Measurements from ENCODE around the gene ME3.

ME3 gene

GRCh38 chr11:86715611-86716010 is 43.2 kb upstream of the ME3 start:
- no peak overlapping the region for H2AFZ ChIP-seq (ENCODE audit: low read length)
- no peak overlapping the region for H3K27ac ChIP-seq (ENCODE audit: low read length)
- no peaks in the 10 kb centered on the region for H3K79me2 ChIP-seq (ENCODE audit: low read length)
- TF ChIP-seq EZH2 (optimal IDR thresholded peaks at IDR 0.05; ENCODE audit: low read depth, low read length) (no peak), EZH2phosphoT487 (IDR thresholded peaks at IDR 0.05; ENCODE audit: low read length) (no peak), CTCF (IDR thresholded peaks at IDR 0.05; ENCODE audit: low read length) (no peak)
- no peaks in the 10 kb centered on the region for H4K20me1 ChIP-seq (ENCODE audit: insufficient read depth, low read length)
- no peaks in the 10 kb centered on the region for H3K4me1 ChIP-seq (ENCODE audit: low read length)
- no peaks in the 10 kb centered on the region for H3K9me2 ChIP-seq (replicated peaks; ENCODE audit: insufficient read depth, low read length)
- no peak for DNase-seq
- no peaks in the 10 kb centered on the region for H3K9me3 ChIP-seq (replicated peaks; ENCODE audit: insufficient read depth, low read length)
- no peak overlapping the region for H3K4me3 ChIP-seq (ENCODE audit: low read length)
- no peaks in the 10 kb centered on the region for H3K36me3 ChIP-seq (replicated peaks; ENCODE audit: insufficient read depth, low read length)
- no peaks in the 10 kb centered on the region for H3K27me3 ChIP-seq (replicated peaks; ENCODE audit: insufficient read depth, low read length)
- no peaks in the 10 kb centered on the region for H3F3A ChIP-seq (ENCODE audit: insufficient read depth, low read length)
- H3K9ac ChIP-seq (ENCODE audit: low read length): no peak overlapping the region
- no peak overlapping the region for H3K4me2 ChIP-seq (ENCODE audit: low read depth, low read length)

GRCh38 chr11:86713552-86713951 is 41.1 kb upstream of the ME3 start:
- H3K9me3 ChIP-seq (replicated peaks; ENCODE audit: insufficient read depth, low read length): no peaks in the 10 kb centered on the region
- H4K20me1 ChIP-seq (ENCODE audit: insufficient read depth, low read length): no peaks in the 10 kb centered on the region
- no peak overlapping the region for H2AFZ ChIP-seq (ENCODE audit: low read length)
- no peak overlapping the region for H3K4me2 ChIP-seq (ENCODE audit: low read depth, low read length)
- H3K4me3 ChIP-seq (ENCODE audit: low read length): no peak overlapping the region
- TF ChIP-seq CTCF (IDR thresholded peaks at IDR 0.05; ENCODE audit: low read length) (no peak), EZH2phosphoT487 (IDR thresholded peaks at IDR 0.05; ENCODE audit: low read length) (no peak), EZH2 (optimal IDR thresholded peaks at IDR 0.05; ENCODE audit: low read depth, low read length) (no peak)
- no peak for DNase-seq
- no peaks in the 10 kb centered on the region for H3K9me2 ChIP-seq (replicated peaks; ENCODE audit: insufficient read depth, low read length)
- no peaks in the 10 kb centered on the region for H3K4me1 ChIP-seq (ENCODE audit: low read length)
- no peak overlapping the region for H3K27ac ChIP-seq (ENCODE audit: low read length)
- no peaks in the 10 kb centered on the region for H3F3A ChIP-seq (ENCODE audit: insufficient read depth, low read length)
- no peaks in the 10 kb centered on the region for H3K79me2 ChIP-seq (ENCODE audit: low read length)
- H3K27me3 ChIP-seq (replicated peaks; ENCODE audit: insufficient read depth, low read length): no peaks in the 10 kb centered on the region
- no peaks in the 10 kb centered on the region for H3K36me3 ChIP-seq (replicated peaks; ENCODE audit: insufficient read depth, low read length)
- no peak overlapping the region for H3K9ac ChIP-seq (ENCODE audit: low read length)

- H3K4me1 ChIP-seq (ENCODE audit: low read length): no peaks in the 10 kb centered on the region
- H3K4me3 ChIP-seq (ENCODE audit: low read length): no peak overlapping the region
- no peaks in the 10 kb centered on the region for H3K79me2 ChIP-seq (ENCODE audit: low read length)
- DNase-seq: no peak
- H3K9me3 ChIP-seq (replicated peaks; ENCODE audit: insufficient read depth, low read length): no peaks in the 10 kb centered on the region
- no peak overlapping the region for H3K4me2 ChIP-seq (ENCODE audit: low read depth, low read length)
- no peaks in the 10 kb centered on the region for H3F3A ChIP-seq (ENCODE audit: insufficient read depth, low read length)
- no peak overlapping the region for H2AFZ ChIP-seq (ENCODE audit: low read length)
- no peak overlapping the region for H3K9ac ChIP-seq (ENCODE audit: low read length)
- no peak overlapping the region for H3K27ac ChIP-seq (ENCODE audit: low read length)
- no peaks in the 10 kb centered on the region for H3K27me3 ChIP-seq (replicated peaks; ENCODE audit: insufficient read depth, low read length)
- no peak for TF ChIP-seq CTCF (IDR thresholded peaks at IDR 0.05; ENCODE audit: low read length)
- no peak for TF ChIP-seq EZH2phosphoT487 (IDR thresholded peaks at IDR 0.05; ENCODE audit: low read length)
- TF ChIP-seq EZH2 (optimal IDR thresholded peaks at IDR 0.05; ENCODE audit: low read depth, low read length): no peak
- no peaks in the 10 kb centered on the region for H4K20me1 ChIP-seq (ENCODE audit: insufficient read depth, low read length)
- H3K9me2 ChIP-seq (replicated peaks; ENCODE audit: insufficient read depth, low read length): no peaks in the 10 kb centered on the region
- H3K36me3 ChIP-seq (replicated peaks; ENCODE audit: insufficient read depth, low read length): no peaks in the 10 kb centered on the region
These were observed 38.5 kb upstream of the ME3 start for GRCh38 chr11:86710936-86711335.

All from MM.1S (cell line).